Lower leg skin (tissue), 3 donors: ENCODE data around the gene SEC61A1.

Experiments
- POLR2A ChIP-seq, 2 donors: fragments of 450-650 bp; IDR thresholded peaks; one replicate each; pipeline ENCODE4 v1.6.1; 2016 to 2017; ENCODE audit warnings: antibody characterized with exemption in 2 of 2, mild to moderate bottlenecking in 1 of 2, moderate library complexity in 1 of 2
- TF ChIP-seq, protein P1 (sequence below), 3 donors: fragments of 450-650 bp; IDR thresholded peaks; one replicate each; pipeline ENCODE4 v1.5.1; 2016; ENCODE audit warnings: antibody characterized with exemption in 3 of 3, mild to moderate bottlenecking in 3 of 3, moderate library complexity in 2 of 3

DNA sequence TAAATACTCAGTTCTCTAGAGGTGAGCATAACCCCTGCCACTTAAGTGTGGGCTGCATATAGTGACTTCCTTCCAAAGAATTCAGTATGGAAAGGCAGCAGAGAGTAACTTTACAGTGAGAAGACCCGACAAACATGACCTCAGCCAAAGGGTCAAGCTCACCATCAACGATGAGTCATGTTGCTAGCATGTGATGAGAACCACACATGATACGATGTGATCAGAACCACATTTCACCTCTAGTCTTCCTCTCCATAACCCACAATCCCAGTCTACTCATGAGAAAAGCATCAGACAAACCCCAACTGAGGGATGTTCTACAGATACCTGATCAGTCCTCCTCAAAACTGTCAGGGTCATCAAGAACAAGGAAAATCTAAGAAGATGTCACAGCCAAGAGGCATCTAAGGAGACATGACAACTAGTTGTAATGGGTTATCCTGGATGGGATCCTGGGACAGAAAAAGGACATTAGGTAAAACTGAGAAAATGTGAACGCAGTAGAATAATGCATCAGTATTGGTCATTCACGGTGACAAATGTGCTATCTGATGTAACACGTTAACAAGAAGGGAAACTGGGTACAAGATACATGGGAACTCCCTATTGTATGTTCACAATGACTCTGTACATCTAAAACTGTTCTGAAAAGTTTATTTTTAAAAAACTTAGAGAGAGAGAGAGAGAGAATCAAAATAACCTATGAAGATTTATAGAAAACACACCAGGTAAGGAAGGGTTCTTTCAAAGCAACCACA, 28.3 kb downstream of the SEC61A1 start:
- TF ChIP-seq POLR2A (IDR thresholded peaks at IDR 0.05) = no peak
- TF ChIP-seq, protein P1, sequence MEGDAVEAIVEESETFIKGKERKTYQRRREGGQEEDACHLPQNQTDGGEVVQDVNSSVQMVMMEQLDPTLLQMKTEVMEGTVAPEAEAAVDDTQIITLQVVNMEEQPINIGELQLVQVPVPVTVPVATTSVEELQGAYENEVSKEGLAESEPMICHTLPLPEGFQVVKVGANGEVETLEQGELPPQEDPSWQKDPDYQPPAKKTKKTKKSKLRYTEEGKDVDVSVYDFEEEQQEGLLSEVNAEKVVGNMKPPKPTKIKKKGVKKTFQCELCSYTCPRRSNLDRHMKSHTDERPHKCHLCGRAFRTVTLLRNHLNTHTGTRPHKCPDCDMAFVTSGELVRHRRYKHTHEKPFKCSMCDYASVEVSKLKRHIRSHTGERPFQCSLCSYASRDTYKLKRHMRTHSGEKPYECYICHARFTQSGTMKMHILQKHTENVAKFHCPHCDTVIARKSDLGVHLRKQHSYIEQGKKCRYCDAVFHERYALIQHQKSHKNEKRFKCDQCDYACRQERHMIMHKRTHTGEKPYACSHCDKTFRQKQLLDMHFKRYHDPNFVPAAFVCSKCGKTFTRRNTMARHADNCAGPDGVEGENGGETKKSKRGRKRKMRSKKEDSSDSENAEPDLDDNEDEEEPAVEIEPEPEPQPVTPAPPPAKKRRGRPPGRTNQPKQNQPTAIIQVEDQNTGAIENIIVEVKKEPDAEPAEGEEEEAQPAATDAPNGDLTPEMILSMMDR (IDR thresholded peaks at IDR 0.05) = no peak
